SHP77 (cell line): Measurements from ENCODE around the gene PHLPP2.
A peak's percentile ranks its signal among the peaks of the same experiment; 100 is the strongest.
"Not testable (repeated sequence)": the region's sequence is repeated elsewhere in the genome, so short reads cannot be mapped to it uniquely, and the experiment has no call there.

ENCODE experiments used
- DNase-seq, 2 experiments: peaks; one replicate each; lab custom pipeline; 2025; lab: John Stamatoyannopoulos, UW

PHLPP2 gene

GRCh38 chr16:71722801-71723536 lies 1.5 kb downstream of the PHLPP2 start:
- DNase-seq, result peak; percentile 35 to 62

DNA sequence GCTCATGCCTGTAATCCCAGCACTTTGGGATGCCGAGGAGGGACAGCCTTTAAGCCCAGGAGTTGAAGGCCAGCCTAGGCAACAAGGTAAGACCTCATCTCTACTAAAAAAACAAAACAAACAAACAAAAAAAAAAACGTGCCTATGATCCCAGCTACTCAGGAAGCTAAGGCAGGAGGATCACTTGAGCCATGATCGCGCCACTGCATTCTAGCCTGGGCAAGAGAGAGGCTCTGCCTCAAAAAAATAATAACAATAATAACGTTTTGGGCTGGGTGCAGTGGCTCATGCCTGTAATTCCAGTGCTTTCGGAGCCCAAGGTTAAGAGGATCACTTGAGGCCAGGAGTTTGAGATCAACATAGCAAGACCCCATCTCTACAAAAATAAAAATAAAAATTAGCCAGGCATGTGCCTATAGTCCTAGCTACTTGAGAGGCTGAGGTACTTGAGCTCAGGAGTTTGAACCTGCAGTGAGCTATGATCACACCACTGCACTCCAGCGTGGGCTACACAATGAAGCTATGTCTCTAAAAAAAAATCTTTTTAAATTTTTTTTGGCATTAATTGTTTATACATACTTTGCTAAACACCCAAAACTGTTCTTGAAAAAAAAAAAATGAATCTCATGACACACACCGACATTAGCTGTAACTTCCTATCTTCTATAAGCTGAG lies 3.3 kb downstream of the PHLPP2 start:
- no peak for DNase-seq

DNA sequence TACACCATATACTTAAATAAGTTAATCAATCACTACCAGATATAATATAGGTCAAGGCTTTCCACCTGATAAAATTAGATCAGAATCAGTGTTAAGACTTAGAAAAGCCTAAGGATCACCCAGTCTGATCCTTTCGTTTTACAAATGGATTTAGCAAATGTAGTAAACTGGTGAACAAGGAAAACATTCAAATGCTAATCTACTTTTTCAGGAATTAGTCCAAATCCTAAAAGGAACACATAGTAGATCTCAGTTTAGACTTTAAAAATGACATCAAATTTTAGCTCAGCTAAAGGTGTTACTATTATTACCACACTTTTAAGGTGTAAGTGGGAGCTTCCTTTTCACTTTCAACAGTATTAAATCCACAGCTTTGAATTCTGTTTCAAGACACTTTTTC lies 12.0 kb downstream of the PHLPP2 start:
- no peak for DNase-seq

GRCh38 chr16:71711789-71712188 lies 12.7 kb downstream of the PHLPP2 start:
- DNase-seq, result no peak

- no peak for DNase-seq
Observed at GRCh38 chr16:71709229-71709781, 15.2 kb downstream of the PHLPP2 start.

DNA sequence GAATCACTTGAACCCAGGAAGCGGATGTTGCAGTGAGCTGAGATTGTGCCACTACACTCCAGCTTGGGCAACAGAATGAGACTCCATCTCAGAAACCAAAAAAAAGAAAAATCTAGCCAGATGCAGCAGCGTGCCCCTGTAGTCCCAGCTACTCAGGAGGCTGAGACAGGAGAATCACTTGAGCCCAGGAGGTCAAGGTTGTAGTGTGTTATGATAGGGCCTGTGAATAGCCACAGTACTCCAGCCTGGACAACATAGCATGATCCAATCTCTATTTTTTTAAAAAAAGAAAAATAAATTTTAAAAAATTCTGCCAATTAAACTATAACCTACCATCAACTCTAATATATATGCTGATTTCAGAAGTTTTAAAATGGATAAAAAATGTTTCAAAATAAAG lies 15.8 kb downstream of the PHLPP2 start:
- DNase-seq, result no peak

GRCh38 chr16:71707199-71707598 lies 17.3 kb downstream of the PHLPP2 start:
- DNase-seq, result no peak

DNA sequence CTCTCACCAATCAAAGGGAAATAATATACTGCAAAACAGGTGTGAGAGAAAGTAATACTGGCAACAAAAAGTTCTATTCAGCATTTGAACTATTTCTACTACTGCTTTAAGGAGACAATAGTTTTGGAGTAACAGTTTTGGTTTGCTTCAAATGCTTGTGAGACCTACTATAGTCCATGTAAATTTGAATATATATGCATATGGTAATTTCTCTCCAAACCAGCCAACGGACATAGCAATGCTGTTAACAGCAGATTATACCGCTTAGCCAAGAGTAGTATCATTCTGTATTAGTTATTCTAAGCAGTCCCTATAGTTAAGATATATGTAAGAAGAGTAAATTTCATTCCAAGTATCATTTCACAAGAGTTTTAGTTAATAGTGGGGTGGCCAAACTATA lies 18.5 kb downstream of the PHLPP2 start:
- no peak for DNase-seq

GRCh38 chr16:71703333-71703732 lies 21.2 kb downstream of the PHLPP2 start:
- DNase-seq, result no peak

DNA sequence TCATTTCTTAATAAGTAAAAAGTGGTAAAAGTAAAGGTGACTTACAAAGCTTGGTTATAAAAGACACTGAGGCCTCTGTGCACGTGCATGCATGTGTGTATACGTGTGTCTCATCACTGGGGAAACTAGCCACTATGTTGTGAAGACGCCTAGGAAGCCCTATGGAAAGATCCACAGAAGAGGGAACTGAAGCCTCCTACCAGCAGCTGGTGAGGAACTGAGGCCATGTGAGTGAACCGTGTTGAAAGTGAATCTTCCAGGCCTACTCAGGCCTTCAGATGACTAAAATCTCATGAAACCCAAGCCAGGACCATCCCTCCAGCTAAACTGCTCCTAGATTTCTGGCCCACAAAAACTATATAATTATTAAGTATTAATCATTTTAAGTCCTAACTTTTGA lies 23.7 kb downstream of the PHLPP2 start:
- no peak for DNase-seq

- no peak for DNase-seq
Observed at GRCh38 chr16:71698491-71698890, 26.0 kb downstream of the PHLPP2 start.

- no peak for DNase-seq
Observed at GRCh38 chr16:71693164-71693563, 31.3 kb downstream of the PHLPP2 start.

- no peak for DNase-seq
Observed at GRCh38 chr16:71689901-71690300, 34.6 kb downstream of the PHLPP2 start.

GRCh38 chr16:71687861-71688260 lies 36.6 kb downstream of the PHLPP2 start:
- no peak for DNase-seq

DNA sequence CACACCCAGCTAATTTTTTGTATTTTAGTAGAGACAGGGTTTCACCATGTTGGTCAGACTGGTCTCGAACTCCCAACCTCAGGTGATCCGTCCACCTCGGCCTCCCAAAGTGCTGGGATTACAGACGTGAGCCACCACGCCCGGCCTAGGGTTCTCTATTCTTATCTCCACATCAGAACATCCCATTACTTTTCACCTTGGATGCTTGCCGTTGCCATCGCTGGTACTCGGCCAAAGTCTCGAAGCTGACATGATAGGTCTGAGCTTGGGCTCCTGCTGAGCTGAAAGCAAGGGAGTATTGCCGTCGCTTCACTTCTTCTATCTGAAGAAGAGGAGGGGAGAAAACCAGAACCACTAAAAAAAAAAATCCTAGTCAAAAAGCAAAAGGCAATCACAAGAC lies 40.2 kb downstream of the PHLPP2 start:
- DNase-seq, result not testable (repeated sequence)

DNA sequence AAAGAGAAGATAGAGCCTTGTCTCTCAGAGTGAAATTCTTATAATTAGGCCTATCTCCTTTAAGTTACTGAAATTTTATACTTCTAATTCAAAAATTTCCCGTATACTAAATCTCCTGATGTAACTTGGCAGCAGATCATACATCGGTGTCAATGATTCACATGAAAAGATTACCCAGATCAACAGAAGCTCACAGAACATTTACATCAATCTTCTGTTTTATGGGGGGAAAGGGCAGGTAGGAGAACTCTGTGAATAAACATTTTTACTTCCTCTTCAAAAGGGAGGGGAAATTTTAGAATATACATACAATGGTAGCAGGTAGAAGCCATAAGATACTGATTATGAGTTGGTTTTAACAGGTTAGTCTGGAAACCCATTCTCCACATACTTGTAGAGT lies 43.1 kb downstream of the PHLPP2 start:
- no peak for DNase-seq

GRCh38 chr16:71676236-71676635 lies 48.3 kb downstream of the PHLPP2 start:
- DNase-seq, result no peak

- DNase-seq, result no peak
Observed at GRCh38 chr16:71675380-71675779, 49.1 kb downstream of the PHLPP2 start.

GRCh38 chr16:71674229-71674628 lies 50.3 kb downstream of the PHLPP2 start:
- no peak for DNase-seq

DNA sequence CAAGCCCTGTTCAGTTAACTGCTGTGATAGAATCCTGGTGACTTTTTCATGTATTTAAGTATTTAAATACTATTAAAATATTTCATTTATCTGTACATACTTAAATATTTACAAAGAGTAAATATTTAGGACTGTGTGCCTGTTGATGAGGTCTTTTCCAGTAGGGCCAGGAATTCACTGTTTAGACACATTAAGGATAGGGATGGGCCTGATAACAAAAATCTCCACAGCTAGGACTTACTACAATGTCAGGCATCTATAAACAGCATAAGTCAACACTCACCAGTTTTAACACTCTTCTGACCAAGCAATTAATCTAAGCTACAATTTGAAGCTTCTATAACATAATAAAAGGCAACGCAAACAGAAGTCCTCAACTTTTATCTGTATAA lies 50.9 kb downstream of the PHLPP2 start:
- no peak for DNase-seq

DNA sequence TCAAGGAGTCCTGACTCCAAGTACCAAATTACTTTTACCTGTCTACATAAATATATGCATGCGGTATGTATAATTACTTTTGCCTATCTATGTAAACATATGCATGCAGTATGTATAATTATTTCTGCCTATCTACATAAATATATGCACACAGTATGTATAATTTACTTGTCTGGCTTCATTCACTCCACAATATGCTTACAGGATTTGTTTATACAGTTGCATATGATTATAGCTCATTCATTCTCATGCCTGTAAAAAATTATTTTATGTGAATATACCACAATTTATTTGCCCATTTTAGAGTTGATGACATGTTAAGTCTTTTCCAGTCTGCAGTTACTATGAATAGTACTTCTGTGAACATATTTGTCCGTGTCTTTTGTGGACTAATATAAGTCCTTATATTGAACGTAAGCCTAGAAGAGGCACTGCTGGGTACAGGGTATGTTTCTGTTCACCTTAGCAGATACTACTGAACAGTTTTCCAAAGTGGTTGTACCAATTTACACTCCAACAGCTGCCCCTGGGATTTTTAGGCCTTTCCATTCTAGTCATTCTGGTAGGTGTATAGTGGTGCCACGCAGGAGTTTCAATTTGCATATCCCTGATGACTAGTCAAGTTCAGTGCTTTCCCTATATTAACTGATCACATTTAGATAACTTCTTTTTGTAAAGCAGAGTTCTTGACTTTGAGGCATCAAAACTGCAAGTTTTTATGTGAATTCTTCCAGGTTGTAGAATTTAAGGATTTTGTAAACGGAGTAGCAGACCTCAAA lies 51.5 kb downstream of the PHLPP2 start:
- DNase-seq, result no peak

GRCh38 chr16:71672125-71672524 lies 52.4 kb downstream of the PHLPP2 start:
- DNase-seq, result no peak

DNA sequence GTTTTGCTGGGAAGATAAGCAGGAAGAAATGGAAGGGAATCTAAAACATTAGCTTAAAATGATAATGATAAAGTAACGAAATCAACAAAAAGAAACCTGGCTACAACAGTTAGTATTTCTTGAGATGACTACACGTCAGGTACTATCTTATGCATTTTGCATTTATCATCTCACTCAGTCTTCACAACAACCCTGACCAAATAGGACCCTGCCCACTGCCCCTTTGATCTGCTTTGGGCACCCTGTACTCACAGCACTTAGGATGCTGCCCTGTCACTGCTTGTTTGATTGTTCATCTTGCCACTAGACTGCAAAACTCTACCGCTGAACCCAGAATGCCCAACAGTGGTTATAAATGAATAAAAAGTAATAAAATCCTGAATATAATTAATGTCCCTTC lies 53.3 kb downstream of the PHLPP2 start:
- DNase-seq, result no peak
